Subcutaneous abdominal adipose tissue (tissue), 5 donors: ENCODE results near the gene SEMA5B.

Experiments
- H3K27ac ChIP-seq: one replicate; pipeline ENCODE4 v1.7.0; 2013; ENCODE audit warnings: low read depth, mild to moderate bottlenecking, inconsistent platforms, low read length, moderate library complexity
- H3K27me3 ChIP-seq, 5 donors: one replicate each; pipeline ENCODE4 v1.7.0; 2013; ENCODE audit warnings: low read length in 5 of 5, inconsistent platforms in 1 of 5; ENCODE audit not compliant: control insufficient read depth in 5 of 5, insufficient read depth in 4 of 5
- H3K36me3 ChIP-seq, 5 donors: one replicate each; pipeline ENCODE4 v1.7.0; 2013; ENCODE audit warnings: low read length in 5 of 5; ENCODE audit not compliant: control insufficient read depth in 5 of 5, insufficient read depth in 5 of 5
- H3K4me1 ChIP-seq, 5 donors: one replicate each; pipeline ENCODE4 v1.7.0; 2013; ENCODE audit warnings: low read length in 5 of 5, mild to moderate bottlenecking in 3 of 5, moderate library complexity in 1 of 5; ENCODE audit not compliant: control insufficient read depth in 5 of 5, insufficient read depth in 5 of 5
- H3K4me3 ChIP-seq, 5 donors: one replicate each; pipeline ENCODE4 v1.7.0; 2013; ENCODE audit warnings: low read length in 5 of 5, low read depth in 1 of 5
- H3K9ac ChIP-seq, 5 donors: one replicate each; pipeline ENCODE4 v1.7.0; 2013; ENCODE audit warnings: low read length in 5 of 5, mild to moderate bottlenecking in 4 of 5, moderate library complexity in 3 of 5
- H3K9me3 ChIP-seq, 5 donors: one replicate each; pipeline ENCODE4 v1.7.0; 2013; ENCODE audit warnings: low read length in 5 of 5; ENCODE audit not compliant: control insufficient read depth in 5 of 5
- donor health status: healthy.
- donor health status: healthy.
- donor health status: healthy.
- donor health status: healthy.
- donor health status: healthy.

The SEMA5B gene

DNA sequence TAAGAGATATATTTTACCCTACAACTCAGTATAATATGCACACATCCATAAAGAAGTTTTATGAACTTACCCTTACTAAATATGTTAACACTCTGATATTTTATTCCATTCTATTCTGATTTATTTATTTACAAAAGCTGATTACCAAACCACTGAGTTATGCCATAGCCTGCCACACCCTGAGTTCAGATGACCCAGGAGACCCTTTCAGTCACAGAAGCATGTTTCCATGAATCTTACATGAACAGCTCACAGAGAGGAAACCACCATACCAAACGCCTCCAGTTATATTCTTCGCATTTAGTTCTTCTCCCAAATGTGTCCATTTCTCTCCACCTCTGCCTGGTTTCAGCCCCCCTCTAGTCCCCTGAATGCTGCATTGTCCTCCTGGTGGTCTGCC, 103.5 kb downstream of the SEMA5B start:
- Histone ChIP-seq H3K4me3 (no peak overlapping the region), H3K27me3 (peaks cover 4 to 35% (median 24%) of the 10 kb centered on the region in 5 donors)

DNA sequence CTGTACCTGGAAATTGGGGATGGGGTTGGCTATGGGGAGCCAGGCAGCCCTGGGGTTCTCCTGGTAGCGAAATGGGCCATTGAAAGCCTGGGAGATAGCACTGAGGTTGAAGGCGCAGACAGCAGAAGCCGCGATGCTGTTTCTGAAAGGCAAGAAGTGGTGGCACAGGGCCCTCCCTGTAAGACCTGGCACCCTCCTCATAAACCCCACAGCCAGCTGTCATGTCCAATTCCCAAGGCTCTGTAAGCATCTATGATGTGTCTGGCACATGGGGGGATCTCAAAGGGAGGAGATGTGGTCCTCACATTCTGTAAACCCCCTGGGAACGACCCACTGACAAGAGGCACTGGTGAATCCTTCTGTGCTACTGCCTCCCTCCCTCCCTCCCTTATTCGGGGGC, 104.0 kb downstream of the SEMA5B start:
- Histone ChIP-seq H3K4me1 (peaks cover 0 to 6% (median 0%) of the 10 kb centered on the region in 5 donors), H3K36me3 (no peaks in the 10 kb centered on the region), H3K27ac (no peak overlapping the region), H3K9me3 (no peaks in the 10 kb centered on the region), H3K4me3 (no peak overlapping the region), H3K27me3 (peaks cover 4 to 31% (median 21%) of the 10 kb centered on the region in 5 donors), H3K9ac (no peak overlapping the region)

More for the DNA sequence above, 103.5 kb downstream of the SEMA5B start:
- Histone ChIP-seq H3K9me3 (no peaks in the 10 kb centered on the region), H3K27ac (no peak overlapping the region), H3K36me3 (no peaks in the 10 kb centered on the region), H3K9ac (no peak overlapping the region), H3K4me1 (peaks cover 0 to 6% (median 0%) of the 10 kb centered on the region in 5 donors)

DNA sequence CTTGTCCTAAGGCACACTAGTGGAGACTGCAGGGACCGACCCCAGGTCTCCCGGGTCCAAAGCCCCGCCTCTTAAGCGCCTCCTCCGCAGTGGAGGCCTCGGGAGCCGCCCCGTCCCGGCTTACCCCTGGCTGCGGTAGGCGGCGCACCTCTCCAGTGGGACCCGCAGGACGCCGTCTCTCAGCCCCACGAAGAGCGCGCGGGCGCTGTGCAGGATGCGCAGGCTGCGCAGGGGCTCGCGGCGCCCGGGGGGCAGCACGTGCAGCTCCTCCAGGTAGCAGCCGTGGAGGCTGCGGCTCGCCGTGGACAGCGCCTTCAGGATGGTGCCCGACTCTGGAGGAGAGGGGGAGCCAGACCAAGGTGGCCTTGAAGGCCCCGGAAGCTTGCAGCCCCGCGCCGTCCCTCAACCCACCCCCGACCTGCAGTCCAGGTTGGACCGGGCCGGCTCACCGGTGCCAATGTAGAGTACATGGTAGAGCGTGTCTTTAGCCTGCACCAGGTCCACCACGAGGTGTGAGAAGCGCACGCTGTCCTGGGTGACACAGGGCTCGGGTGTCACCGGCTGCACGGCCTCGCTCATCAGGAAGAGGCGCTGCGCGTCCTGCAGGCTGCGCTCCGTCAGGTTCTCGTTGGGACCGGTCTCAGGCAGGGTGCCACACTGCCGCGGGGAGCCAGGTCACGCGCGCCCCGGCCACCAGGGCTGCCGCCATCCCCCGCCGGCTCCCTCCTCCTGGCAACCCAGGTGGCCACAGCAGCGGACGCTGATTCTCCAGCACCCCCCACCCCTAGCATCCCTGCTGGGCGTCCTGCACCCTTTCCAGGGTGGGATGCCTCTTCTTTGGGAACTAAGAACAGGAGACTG, 105.5 kb downstream of the SEMA5B start:
- Histone ChIP-seq H3K9me3 (no peaks in the 10 kb centered on the region), H3K36me3 (no peaks in the 10 kb centered on the region), H3K27me3 (peaks cover 4 to 29% (median 21%) of the 10 kb centered on the region in 5 donors), H3K9ac (no peak overlapping the region), H3K27ac (no peak overlapping the region), H3K4me3 (peak overlapping the region in 1 of 5 donors; percentile 12), H3K4me1 (peaks cover 0 to 6% (median 0%) of the 10 kb centered on the region in 5 donors)

DNA sequence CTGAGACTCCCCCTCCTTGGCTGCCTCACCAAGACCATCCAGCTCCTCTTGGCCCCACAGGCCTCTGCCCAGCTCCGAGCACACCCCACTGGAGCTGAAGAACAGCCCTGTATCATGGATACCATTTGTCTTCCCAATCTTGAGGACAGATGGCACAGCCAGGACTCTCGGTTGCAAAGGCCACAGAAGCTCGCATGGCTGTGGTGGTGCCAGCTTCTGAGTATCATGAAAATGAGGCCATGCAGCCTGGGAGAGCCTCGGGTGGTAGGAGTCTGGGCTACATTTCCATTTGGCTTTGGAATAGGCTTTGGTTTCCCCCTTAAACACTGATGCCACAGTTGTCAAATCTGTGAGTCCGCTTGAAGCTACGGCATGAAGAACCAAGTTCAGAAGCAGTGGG, 106.6 kb downstream of the SEMA5B start:
- Histone ChIP-seq H3K27ac (no peak overlapping the region), H3K36me3 (no peaks in the 10 kb centered on the region), H3K27me3 (peaks cover 4 to 29% (median 21%) of the 10 kb centered on the region in 5 donors), H3K9ac (no peak overlapping the region), H3K4me1 (peaks cover 0 to 6% (median 0%) of the 10 kb centered on the region in 5 donors), H3K9me3 (no peaks in the 10 kb centered on the region), H3K4me3 (no peak overlapping the region)

DNA sequence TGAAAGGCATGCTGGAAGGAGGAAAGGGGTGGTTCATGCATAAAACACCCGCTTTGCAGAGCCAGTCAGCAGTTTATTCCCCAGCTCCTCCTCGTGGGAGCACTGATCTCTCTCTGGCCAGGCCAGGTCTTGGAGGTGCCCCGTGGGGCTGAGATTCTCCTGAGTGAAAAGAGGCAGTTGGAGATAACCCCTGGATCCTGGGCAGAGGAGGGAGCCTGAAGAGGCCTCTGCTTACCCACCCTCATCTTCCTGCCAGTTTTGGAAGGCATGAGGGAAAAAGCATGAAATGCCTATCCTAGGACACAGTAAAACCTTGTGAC, 108.3 kb downstream of the SEMA5B start:
- H3K4me3 ChIP-seq: no peak overlapping the region
- peaks cover 4 to 29% (median 21%) of the 10 kb centered on the region in 5 donors for H3K27me3 ChIP-seq
- H3K9ac ChIP-seq: no peak overlapping the region
- H3K4me1 ChIP-seq: peaks cover 0 to 6% (median 0%) of the 10 kb centered on the region in 5 donors
- H3K9me3 ChIP-seq: no peaks in the 10 kb centered on the region
- no peaks in the 10 kb centered on the region for H3K36me3 ChIP-seq
- H3K27ac ChIP-seq: no peak overlapping the region

DNA sequence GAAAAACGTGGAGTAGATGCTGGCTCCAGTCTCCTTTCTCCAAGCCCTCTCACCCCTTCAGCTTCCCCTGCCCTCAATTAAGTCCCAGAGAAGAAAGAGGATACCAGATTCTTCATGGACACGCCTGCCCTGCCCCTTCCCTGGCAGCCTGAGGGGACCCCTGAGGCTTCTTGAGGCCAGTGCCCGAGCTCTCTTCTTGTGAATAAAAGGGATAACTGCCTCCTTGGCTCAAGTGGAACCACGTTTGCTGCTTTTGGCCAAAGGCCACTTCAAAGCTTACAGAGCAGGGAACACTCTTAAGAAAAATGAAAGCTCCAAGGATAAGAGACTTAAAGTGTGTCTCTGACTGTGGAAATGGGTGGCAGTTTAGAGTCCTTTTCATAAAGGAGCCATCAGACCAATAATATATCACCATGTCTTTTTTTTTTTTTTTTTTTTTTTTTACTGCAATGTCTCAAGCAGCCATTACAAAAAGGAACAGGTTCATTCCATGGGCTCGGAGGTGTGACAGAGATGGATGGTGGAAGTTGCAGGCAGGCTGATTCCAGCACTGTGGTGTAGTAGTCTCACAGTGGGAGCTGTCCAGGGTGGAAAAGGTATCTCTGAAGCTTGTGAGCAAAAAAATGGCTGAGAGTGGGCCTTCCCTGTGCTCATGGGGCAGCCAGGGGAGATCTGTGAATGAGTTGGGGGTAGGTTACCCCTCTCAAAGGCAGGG, 108.8 kb downstream of the SEMA5B start:
- Histone ChIP-seq H3K27me3 (peaks cover 4 to 29% (median 21%) of the 10 kb centered on the region in 5 donors), H3K36me3 (no peaks in the 10 kb centered on the region), H3K4me3 (no peak overlapping the region), H3K9me3 (no peaks in the 10 kb centered on the region), H3K27ac (no peak overlapping the region), H3K4me1 (peaks cover 0 to 6% (median 0%) of the 10 kb centered on the region in 5 donors), H3K9ac (no peak overlapping the region)

DNA sequence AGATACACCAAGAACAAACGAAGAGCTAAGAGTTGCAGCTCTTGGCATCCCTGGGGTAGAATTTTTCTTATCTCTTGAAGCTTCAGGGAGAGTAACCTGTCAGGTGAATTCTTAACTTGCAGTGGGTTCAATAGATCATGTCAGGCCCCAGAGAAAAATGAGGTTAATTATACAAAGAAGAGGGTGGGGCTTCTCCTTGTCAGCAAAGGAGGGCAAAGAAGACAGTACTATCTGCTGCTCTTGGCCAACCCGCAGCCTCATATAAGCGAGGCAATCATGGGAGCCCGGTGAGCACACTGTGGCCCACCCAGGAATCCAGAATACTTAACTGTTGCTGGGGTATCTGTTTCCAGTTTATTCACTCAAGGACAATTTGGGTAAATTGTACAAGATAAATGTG, 110.2 kb downstream of the SEMA5B start:
- Histone ChIP-seq H3K9me3 (no peaks in the 10 kb centered on the region), H3K9ac (no peak overlapping the region), H3K4me1 (peaks cover 0 to 6% (median 0%) of the 10 kb centered on the region in 5 donors), H3K4me3 (no peak overlapping the region), H3K27ac (no peak overlapping the region), H3K36me3 (no peaks in the 10 kb centered on the region), H3K27me3 (peaks cover 1 to 24% (median 17%) of the 10 kb centered on the region in 5 donors)

DNA sequence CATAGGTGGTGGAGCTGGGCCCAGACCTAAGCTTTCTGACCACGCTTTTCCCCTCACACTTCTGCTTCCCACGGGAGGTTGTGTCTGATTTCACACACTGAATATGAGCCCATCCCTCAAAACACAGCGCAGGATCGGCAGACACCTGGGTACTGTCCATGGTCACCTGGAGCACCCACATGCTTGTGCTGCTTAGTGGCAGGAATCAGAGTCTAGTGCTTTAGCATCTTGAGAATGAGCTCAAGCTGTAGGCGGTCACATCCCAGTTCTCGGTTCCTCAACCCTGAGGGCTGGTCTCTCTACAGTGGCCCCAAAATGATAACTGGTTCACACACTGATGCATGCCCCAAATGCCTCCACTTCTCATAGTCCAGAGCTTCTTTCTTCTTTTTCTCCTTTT, 111.0 kb downstream of the SEMA5B start:
- peaks cover 0 to 2% (median 0%) of the 10 kb centered on the region in 5 donors for H3K4me1 ChIP-seq
- H3K9ac ChIP-seq: no peak overlapping the region
- H3K9me3 ChIP-seq: no peaks in the 10 kb centered on the region
- no peaks in the 10 kb centered on the region for H3K36me3 ChIP-seq
- peaks cover 0 to 24% (median 18%) of the 10 kb centered on the region in 5 donors for H3K27me3 ChIP-seq
- H3K4me3 ChIP-seq: no peak overlapping the region
- H3K27ac ChIP-seq: no peak overlapping the region

DNA sequence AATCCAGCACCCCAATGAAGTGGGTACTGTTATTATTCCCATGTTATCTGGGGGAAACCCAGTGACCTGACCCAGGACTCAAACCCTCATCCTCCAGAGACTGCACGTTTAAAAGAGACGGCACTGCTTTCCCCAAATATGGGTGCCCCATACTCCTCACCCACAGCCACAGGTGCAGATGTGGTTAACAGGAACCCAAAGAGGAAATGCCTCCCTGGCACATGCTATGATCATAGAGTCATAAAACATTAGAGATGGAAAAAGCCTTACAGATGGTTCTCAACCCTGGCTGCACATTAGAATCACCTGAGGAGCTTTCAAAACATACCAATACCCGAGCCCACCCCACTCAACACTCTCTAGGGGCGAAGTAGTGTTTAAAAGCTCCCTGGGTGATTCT, 111.5 kb downstream of the SEMA5B start:
- no peaks in the 10 kb centered on the region for H3K9me3 ChIP-seq

More for the DNA sequence above, 111.5 kb downstream of the SEMA5B start:
- H3K4me3 ChIP-seq: no peak overlapping the region
- H3K9ac ChIP-seq: no peak overlapping the region
- peaks cover 0 to 2% (median 0%) of the 10 kb centered on the region in 5 donors for H3K4me1 ChIP-seq
- no peak overlapping the region for H3K27ac ChIP-seq
- H3K36me3 ChIP-seq: no peaks in the 10 kb centered on the region
- peaks cover 0 to 21% (median 18%) of the 10 kb centered on the region in 5 donors for H3K27me3 ChIP-seq
